Measurements from ENCODE around the gene RPE. TPM values are rescaled to one million over a fixed set of nuclear protein-coding genes. Genes with fewer than 3 reads are reported as not detected.

Gene RPE
- total RNA-seq, 1 experiment from 2014 or later = 63.9 TPM

- no peak for DNase-seq (ENCODE audit: low spot score)
Observed at GRCh38 chr2:210000464-210001324, 1.7 kb upstream of the RPE start.

GRCh38 chr2:210003359-210003758, 921 bp downstream of the RPE start:
- DNase-seq (ENCODE audit: low spot score) = no peak

GRCh38 chr2:210004881-210005280, 2.4 kb downstream of the RPE start:
- no peak for DNase-seq (ENCODE audit: low spot score)

GRCh38 chr2:210007895-210008294, 5.5 kb downstream of the RPE start:
- DNase-seq (ENCODE audit: low spot score) = no peak

GRCh38 chr2:210009126-210009525, 6.7 kb downstream of the RPE start:
- DNase-seq (ENCODE audit: low spot score) = no peak

- peak; percentile 15 for DNase-seq (ENCODE audit: low spot score)
Observed at GRCh38 chr2:210009896-210010295, 7.5 kb downstream of the RPE start.

GRCh38 chr2:210020138-210020537, 17.7 kb downstream of the RPE start:
- no peak for DNase-seq (ENCODE audit: low spot score)

- DNase-seq (ENCODE audit: low spot score) = no peak
Observed at GRCh38 chr2:210022824-210023223, 20.4 kb downstream of the RPE start.

GRCh38 chr2:210027608-210028007, 25.2 kb downstream of the RPE start:
- no peak for DNase-seq (ENCODE audit: low spot score)

- DNase-seq (ENCODE audit: low spot score) = no peak
Observed at GRCh38 chr2:210028178-210028577, 25.7 kb downstream of the RPE start.

- no peak for DNase-seq (ENCODE audit: low spot score)
Observed at GRCh38 chr2:210034087-210034683, 31.7 kb downstream of the RPE start.

- DNase-seq (ENCODE audit: low spot score) = no peak
Observed at GRCh38 chr2:210035679-210036078, 33.2 kb downstream of the RPE start.

GRCh38 chr2:210038078-210038477, 35.6 kb downstream of the RPE start:
- no peak for DNase-seq (ENCODE audit: low spot score)

- DNase-seq (ENCODE audit: low spot score) = no peak
Observed at GRCh38 chr2:210046851-210047500, 44.5 kb downstream of the RPE start.

GRCh38 chr2:210049831-210050230, 47.4 kb downstream of the RPE start:
- no peak for DNase-seq (ENCODE audit: low spot score)

- DNase-seq (ENCODE audit: low spot score) = no peak
Observed at GRCh38 chr2:210050885-210051284, 48.4 kb downstream of the RPE start.

- DNase-seq (ENCODE audit: low spot score) = no peak
Observed at GRCh38 chr2:210054696-210055095, 52.3 kb downstream of the RPE start.

- no peak for DNase-seq (ENCODE audit: low spot score)
Observed at GRCh38 chr2:210055825-210056224, 53.4 kb downstream of the RPE start.

GRCh38 chr2:210063306-210063705, 60.9 kb downstream of the RPE start:
- DNase-seq (ENCODE audit: low spot score) = no peak
